LNCAP (cell line): ENCODE measurements around the gene AP3M1.

ENCODE experiments used
- CTCF ChIP-seq: fragments of 450-650 bp; IDR thresholded peaks from 2 replicates; pipeline ENCODE4 v1.5.1; 2017; ENCODE audit warnings: mild to moderate bottlenecking

The AP3M1 gene

GRCh38 chr10:74072503-74072902 is 78.1 kb downstream of the AP3M1 start:
- TF ChIP-seq CTCF = no peak

GRCh38 chr10:74071157-74071556 is 79.5 kb downstream of the AP3M1 start:
- no peak for TF ChIP-seq CTCF
